ENCODE measurements around the gene HS3ST5. TPM values are rescaled to one million over a fixed set of nuclear protein-coding genes. Genes with fewer than 3 reads are reported as not detected.

Gene HS3ST5
- total RNA-seq, 1 experiment from 2014 or later = not detected

DNA sequence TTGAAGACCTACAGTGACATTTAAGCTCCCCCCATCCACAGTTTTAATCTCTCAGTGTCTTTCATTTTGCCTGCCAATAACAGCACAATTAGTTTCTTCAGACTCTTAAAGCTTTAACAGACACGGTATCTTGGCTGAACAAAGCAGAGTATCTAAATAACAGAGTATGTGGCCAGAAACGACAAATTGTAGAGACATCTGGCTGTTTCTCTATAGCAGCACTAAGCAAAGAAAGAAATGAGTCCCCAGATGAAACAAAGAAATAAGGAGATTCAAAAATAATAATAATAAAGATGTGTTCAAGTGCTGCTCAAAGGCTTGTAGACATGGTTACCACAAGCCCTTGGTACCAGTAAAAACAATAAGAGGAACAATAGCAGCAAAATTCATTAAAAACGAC, 274.1 kb downstream of the HS3ST5 start:
- TF ChIP-seq, protein P1, sequence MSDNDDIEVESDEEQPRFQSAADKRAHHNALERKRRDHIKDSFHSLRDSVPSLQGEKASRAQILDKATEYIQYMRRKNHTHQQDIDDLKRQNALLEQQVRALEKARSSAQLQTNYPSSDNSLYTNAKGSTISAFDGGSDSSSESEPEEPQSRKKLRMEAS (IDR thresholded peaks at IDR 0.05) = no peak
- TF ChIP-seq JUND (IDR thresholded peaks at IDR 0.05) (no peak), ELF1 (IDR thresholded peaks at IDR 0.05; ENCODE audit: borderline replicate concordance, low read depth) (no peak), ATF3 (IDR thresholded peaks at IDR 0.05) (no peak), SRF (IDR thresholded peaks at IDR 0.05; ENCODE audit: low read depth) (no peak), POLR2AphosphoS5 (IDR thresholded peaks at IDR 0.05; ENCODE audit: low read depth, low read length) (no peak), CBX3 (IDR thresholded peaks at IDR 0.05; ENCODE audit: low read depth) (no peak), EGR1 (IDR thresholded peaks at IDR 0.05; ENCODE audit: low read depth) (no peak), SP1 (IDR thresholded peaks at IDR 0.05; ENCODE audit: low read depth) (no peak), EZH2phosphoT487 (IDR thresholded peaks at IDR 0.05; ENCODE audit: borderline replicate concordance) (no peak), TCF7L2 (IDR thresholded peaks at IDR 0.05; ENCODE audit: borderline replicate concordance, extremely low read depth, insufficient read depth, insufficient read length) (no peak), SIN3A (IDR thresholded peaks at IDR 0.05; ENCODE audit: low read depth) (no peak), YY1 (IDR thresholded peaks at IDR 0.05; ENCODE audit: extremely low read depth, insufficient replicate concordance, low read depth, low read length) (no peak), CEBPB (IDR thresholded peaks at IDR 0.05; ENCODE audit: low read depth) (no peak), ZNF274 (IDR thresholded peaks at IDR 0.05; ENCODE audit: low read depth, low read length) (no peak), EZH2 (IDR thresholded peaks at IDR 0.05) (no peak)
- TF ChIP-seq, protein P2, sequence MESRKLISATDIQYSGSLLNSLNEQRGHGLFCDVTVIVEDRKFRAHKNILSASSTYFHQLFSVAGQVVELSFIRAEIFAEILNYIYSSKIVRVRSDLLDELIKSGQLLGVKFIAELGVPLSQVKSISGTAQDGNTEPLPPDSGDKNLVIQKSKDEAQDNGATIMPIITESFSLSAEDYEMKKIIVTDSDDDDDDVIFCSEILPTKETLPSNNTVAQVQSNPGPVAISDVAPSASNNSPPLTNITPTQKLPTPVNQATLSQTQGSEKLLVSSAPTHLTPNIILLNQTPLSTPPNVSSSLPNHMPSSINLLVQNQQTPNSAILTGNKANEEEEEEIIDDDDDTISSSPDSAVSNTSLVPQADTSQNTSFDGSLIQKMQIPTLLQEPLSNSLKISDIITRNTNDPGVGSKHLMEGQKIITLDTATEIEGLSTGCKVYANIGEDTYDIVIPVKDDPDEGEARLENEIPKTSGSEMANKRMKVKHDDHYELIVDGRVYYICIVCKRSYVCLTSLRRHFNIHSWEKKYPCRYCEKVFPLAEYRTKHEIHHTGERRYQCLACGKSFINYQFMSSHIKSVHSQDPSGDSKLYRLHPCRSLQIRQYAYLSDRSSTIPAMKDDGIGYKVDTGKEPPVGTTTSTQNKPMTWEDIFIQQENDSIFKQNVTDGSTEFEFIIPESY (IDR thresholded peaks at IDR 0.05; ENCODE audit: extremely low read depth, insufficient replicate concordance, low read length) = no peak
- TF ChIP-seq, protein P3, sequence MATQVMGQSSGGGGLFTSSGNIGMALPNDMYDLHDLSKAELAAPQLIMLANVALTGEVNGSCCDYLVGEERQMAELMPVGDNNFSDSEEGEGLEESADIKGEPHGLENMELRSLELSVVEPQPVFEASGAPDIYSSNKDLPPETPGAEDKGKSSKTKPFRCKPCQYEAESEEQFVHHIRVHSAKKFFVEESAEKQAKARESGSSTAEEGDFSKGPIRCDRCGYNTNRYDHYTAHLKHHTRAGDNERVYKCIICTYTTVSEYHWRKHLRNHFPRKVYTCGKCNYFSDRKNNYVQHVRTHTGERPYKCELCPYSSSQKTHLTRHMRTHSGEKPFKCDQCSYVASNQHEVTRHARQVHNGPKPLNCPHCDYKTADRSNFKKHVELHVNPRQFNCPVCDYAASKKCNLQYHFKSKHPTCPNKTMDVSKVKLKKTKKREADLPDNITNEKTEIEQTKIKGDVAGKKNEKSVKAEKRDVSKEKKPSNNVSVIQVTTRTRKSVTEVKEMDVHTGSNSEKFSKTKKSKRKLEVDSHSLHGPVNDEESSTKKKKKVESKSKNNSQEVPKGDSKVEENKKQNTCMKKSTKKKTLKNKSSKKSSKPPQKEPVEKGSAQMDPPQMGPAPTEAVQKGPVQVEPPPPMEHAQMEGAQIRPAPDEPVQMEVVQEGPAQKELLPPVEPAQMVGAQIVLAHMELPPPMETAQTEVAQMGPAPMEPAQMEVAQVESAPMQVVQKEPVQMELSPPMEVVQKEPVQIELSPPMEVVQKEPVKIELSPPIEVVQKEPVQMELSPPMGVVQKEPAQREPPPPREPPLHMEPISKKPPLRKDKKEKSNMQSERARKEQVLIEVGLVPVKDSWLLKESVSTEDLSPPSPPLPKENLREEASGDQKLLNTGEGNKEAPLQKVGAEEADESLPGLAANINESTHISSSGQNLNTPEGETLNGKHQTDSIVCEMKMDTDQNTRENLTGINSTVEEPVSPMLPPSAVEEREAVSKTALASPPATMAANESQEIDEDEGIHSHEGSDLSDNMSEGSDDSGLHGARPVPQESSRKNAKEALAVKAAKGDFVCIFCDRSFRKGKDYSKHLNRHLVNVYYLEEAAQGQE (IDR thresholded peaks at IDR 0.05; ENCODE audit: low read depth) = no peak
- Histone ChIP-seq H2AFZ (ENCODE audit: low read depth, low read length, poor library complexity, severe bottlenecking) (no peak overlapping the region), H3K4me1 (ENCODE audit: control insufficient read depth in 1 of 2, insufficient read depth in 2 of 2, low read length in 2 of 2) (no peaks in the 10 kb centered on the region), H3K9me3 (ENCODE audit: control insufficient read depth in 1 of 2, insufficient read depth in 1 of 2, low read depth in 1 of 2, low read length in 2 of 2) (no peaks in the 10 kb centered on the region), H3K79me2 (ENCODE audit: insufficient read depth, low read length) (no peaks in the 10 kb centered on the region), H3K9me2 (ENCODE audit: insufficient read depth) (0 out of 2 replicates have a peak, but pooled peaks cover 4% of the 10 kb centered on the region), H3K27ac (ENCODE audit: low read depth, low read length) (no peak overlapping the region), H3K36me3 (ENCODE audit: control insufficient read depth in 1 of 2, insufficient read depth in 2 of 2, low read length in 2 of 2) (no peaks in the 10 kb centered on the region), H3K9ac (ENCODE audit: low read length) (no peak overlapping the region), H3K27me3 (ENCODE audit: insufficient read depth, low read length) (no peaks in the 10 kb centered on the region), H4K20me1 (ENCODE audit: insufficient read depth) (no peaks in the 10 kb centered on the region), H3K4me2 (ENCODE audit: low read length) (no peak overlapping the region), H3K4me3 (replicated peaks in 1 of 2; ENCODE audit: low read depth in 1 of 2, low read length in 2 of 2) (no peak overlapping the region)
- BruUV-seq (replicated peaks) = no TSS peak
- ChIA-PET POLR2A (no interaction called here), CTCF (no interaction called here), RAD21 (ENCODE audit: low non-redundant PET in 1 of 2, low total read pairs in 2 of 2, uncharacterized antibody in 2 of 2, unreplicated experiment in 2 of 2) (no interaction called here)
- intact Hi-C loops (cut with micrococcal nuclease) = no loop called here
- no peak for ATAC-seq
- DNase-seq (ENCODE audit: low read depth, low spot score) = no peak

All from HCT116 (cell line).